HFF-Myc (cell line): Measurements from ENCODE around the gene ATG101.

Experiments used
- DNase-seq: peaks from one replicate; pipeline ENCODE4 v3.0.0-alpha.2; 2011; ENCODE audit warnings: low read depth; ENCODE audit errors: extremely low read depth
- H3K4me3 ChIP-seq: replicated peaks from 2 replicates; pipeline ENCODE4 v1.5.1; 2011; ENCODE audit warnings: low read depth, mild to moderate bottlenecking, control low read depth, low read length
- TF ChIP-seq, protein P1 (sequence below): IDR thresholded peaks from 2 replicates; pipeline ENCODE4 v1.5.1; 2012; ENCODE audit warnings: mild to moderate bottlenecking, low read depth, low read length, control low read depth; ENCODE audit errors: missing control alignments

Gene ATG101

DNA sequence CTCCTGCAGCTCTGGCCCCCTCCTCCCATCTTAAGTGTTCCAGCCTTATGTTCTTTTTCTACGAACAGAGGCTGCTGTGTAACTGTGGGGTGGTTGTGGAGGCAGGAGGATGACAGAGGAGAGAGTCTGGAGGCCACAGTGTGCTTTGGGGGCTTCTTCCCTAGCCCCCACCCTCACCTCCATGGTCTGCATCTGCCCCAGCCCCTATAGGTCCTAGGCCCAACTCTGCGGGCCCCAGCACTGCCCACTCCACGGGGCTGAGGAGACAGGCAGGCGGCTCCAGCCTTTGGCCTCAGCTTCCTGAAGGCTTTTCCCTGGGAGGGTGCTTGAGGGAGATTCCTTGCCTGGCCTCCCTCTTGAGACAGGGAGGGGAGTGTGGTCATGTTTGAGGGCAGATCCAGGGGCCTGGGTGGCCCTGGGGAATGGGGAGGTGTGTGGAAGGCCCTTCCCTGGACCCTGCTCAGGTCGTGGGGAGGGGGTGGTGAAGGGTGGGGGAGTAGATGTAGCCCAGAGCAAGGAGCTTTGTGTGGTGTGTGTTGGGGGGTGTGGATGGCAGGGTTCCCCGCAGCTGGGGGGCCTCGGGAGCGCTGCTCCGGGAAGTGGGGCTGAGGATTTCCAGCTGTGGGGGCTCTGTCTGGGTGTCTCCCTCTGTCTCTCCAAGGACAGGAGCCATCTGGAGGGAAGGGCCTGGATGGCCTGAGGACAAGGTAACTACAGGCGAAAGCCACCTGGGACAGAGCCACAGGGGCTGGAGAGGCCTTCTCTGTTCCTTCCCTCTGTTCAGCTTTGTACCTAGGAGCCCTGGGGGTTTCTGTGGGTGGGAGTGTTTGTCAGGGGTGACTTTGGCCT lies 10.8 kb downstream of the ATG101 start:
- DNase-seq = no peak
- TF ChIP-seq, protein P1, sequence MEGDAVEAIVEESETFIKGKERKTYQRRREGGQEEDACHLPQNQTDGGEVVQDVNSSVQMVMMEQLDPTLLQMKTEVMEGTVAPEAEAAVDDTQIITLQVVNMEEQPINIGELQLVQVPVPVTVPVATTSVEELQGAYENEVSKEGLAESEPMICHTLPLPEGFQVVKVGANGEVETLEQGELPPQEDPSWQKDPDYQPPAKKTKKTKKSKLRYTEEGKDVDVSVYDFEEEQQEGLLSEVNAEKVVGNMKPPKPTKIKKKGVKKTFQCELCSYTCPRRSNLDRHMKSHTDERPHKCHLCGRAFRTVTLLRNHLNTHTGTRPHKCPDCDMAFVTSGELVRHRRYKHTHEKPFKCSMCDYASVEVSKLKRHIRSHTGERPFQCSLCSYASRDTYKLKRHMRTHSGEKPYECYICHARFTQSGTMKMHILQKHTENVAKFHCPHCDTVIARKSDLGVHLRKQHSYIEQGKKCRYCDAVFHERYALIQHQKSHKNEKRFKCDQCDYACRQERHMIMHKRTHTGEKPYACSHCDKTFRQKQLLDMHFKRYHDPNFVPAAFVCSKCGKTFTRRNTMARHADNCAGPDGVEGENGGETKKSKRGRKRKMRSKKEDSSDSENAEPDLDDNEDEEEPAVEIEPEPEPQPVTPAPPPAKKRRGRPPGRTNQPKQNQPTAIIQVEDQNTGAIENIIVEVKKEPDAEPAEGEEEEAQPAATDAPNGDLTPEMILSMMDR = no peak
- no peak overlapping the region for H3K4me3 ChIP-seq

GRCh38 chr12:52081263-52081733 lies 11.5 kb downstream of the ATG101 start:
- no peak overlapping the region for H3K4me3 ChIP-seq
- TF ChIP-seq, protein P1 = no peak
- no peak for DNase-seq

- TF ChIP-seq, protein P1 = no peak
- H3K4me3 ChIP-seq = no peak overlapping the region
- no peak for DNase-seq
Observed at GRCh38 chr12:52082026-52082668, 12.4 kb downstream of the ATG101 start.

DNA sequence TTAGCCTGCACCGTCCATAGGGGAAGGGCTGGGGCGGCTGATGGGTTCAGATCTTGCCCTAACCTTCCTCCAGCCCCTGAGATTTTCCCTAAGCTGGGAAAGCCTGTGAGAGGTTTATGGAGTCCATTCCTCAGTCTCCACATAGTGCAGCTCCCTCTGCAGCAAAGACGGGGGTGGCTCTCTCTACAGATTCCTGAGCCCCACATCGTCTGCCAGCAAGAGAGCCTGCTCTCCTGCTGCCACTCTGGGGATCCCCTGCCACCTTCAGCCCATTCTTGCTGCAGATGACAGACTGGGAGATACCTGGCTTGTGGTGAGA lies 12.8 kb downstream of the ATG101 start:
- H3K4me3 ChIP-seq = no peak overlapping the region
- DNase-seq = no peak
- TF ChIP-seq, protein P1 = no peak

GRCh38 chr12:52082988-52083637 lies 13.3 kb downstream of the ATG101 start:
- TF ChIP-seq, protein P1 = peak; percentile 99
- DNase-seq = no peak
- no peak overlapping the region for H3K4me3 ChIP-seq

- no peak for DNase-seq
- no peak overlapping the region for H3K4me3 ChIP-seq
- TF ChIP-seq, protein P1 = no peak
Observed at GRCh38 chr12:52083638-52083996, 13.8 kb downstream of the ATG101 start.
